Gastrocnemius medialis (tissue), 4 donors: ENCODE measurements around the gene PRKCD. TPM values are rescaled to one million over a fixed set of nuclear protein-coding genes. Genes with fewer than 3 reads are reported as not detected.

ENCODE experiments used
- ATAC-seq, 2 donors: fragments of 150-250 bp; one replicate each; pipeline ENCODE4 v1.9.1; 2016
- DNase-seq, 2 donors: peaks; one replicate each; pipeline ENCODE4 v3.0.0-alpha.2; 2019
- H3K27ac ChIP-seq, 4 donors: fragments of 200-600 bp; sonication (generic); 1 replicate in 1 of 4; 2 replicates in 3 of 4; pipeline ENCODE4 v1.5.1; 2016 to 2018; ENCODE audit warnings: mild to moderate bottlenecking in 2 of 4, moderate library complexity in 1 of 4
- H3K27me3 ChIP-seq, 3 donors: fragments of 200-600 bp; sonication (generic) in 2 of 3; 1 replicate in 1 of 3; 2 replicates in 2 of 3; pipeline versions ENCODE4 v1.5.1 to v1.6.0; 2016 to 2019; ENCODE audit warnings: mild to moderate bottlenecking in 1 of 3, moderate library complexity in 1 of 3
- H3K36me3 ChIP-seq, 2 donors: fragments of 200-600 bp; sonication (generic) in 1 of 2; one replicate each; pipeline ENCODE4 v1.5.1; 2017 to 2018
- H3K4me1 ChIP-seq, 2 donors: fragments of 200-600 bp; sonication (generic) in 1 of 2; one replicate each; pipeline ENCODE4 v1.5.1; 2016 to 2017; ENCODE audit warnings: mild to moderate bottlenecking in 2 of 2
- H3K4me3 ChIP-seq, 4 donors: fragments of 200-600 bp; sonication (generic) in 3 of 4; 1 replicate in 1 of 4; 2 replicates in 3 of 4; pipeline ENCODE4 v1.5.1; 2016 to 2019; ENCODE audit warnings: mild to moderate bottlenecking in 2 of 4
- H3K9me3 ChIP-seq, 3 donors: fragments of 200-600 bp; sonication (generic) in 2 of 3; 1 replicate in 1 of 3; 2 replicates in 2 of 3; pipeline ENCODE4 v1.5.1; 2016 to 2019
- CTCF ChIP-seq, 5 experiments: fragments of 450-650 bp in 3 of 5; fragments of 200-600 bp in 2 of 5; sonication (generic) in 2 of 5; IDR thresholded peaks in 4 of 5; conservative IDR thresholded peaks in 1 of 5; 1 replicate in 4 of 5; 2 replicates in 1 of 5; pipeline ENCODE4 v1.5.1; 2016 to 2019; ENCODE audit warnings: antibody characterized with exemption in 5 of 5, mild to moderate bottlenecking in 3 of 5, moderate library complexity in 3 of 5
- POLR2A ChIP-seq, 2 donors: fragments of 450-650 bp; IDR thresholded peaks; one replicate each; pipeline ENCODE4 v1.6.1; 2017; ENCODE audit warnings: antibody characterized with exemption in 2 of 2, mild to moderate bottlenecking in 2 of 2, moderate library complexity in 2 of 2
- in situ Hi-C, 4 donors: fragments of 200-750 bp; cut with MboI; loops; one replicate each; pipeline versions ENCODE4 v1.15.0 to v1.8.0; 2017; ENCODE audit warnings: low sequenced_read_pairs in 4 of 4
- intact Hi-C: fragments of 100-400 bp; cut with DNase I; formaldehyde crosslinking; loops from one replicate; pipeline ENCODE4 v1.15.1; 2023; ENCODE audit warnings: low total_unique reads
- total RNA-seq, 4 donors: library from RNA; depleted of rRNA; stranded (reverse); fragments of >200 nt; gene quantifications; one replicate each; pipeline versions ENCODE4 v1.1.0 to v1.2.3, GENCODE V29; 2016

PRKCD gene
- total RNA-seq, 4 donors from 2014 or later, result 2.1 to 5.9 (median 3.4) TPM

GRCh38 chr3:53137221-53137620 lies 23.8 kb upstream of the PRKCD start:
- Histone ChIP-seq H3K9me3 (no peaks in the 10 kb centered on the region), H3K27me3 (no peaks in the 10 kb centered on the region), H3K27ac (no peak overlapping the region), H3K4me1 (peaks cover 3 to 12% of the 10 kb centered on the region in 2 donors), H3K36me3 (no peaks in the 10 kb centered on the region), H3K4me3 (no peak overlapping the region)
- DNase-seq (no peak), ATAC-seq (no peak)
- in situ Hi-C loops, result no loop called here
- intact Hi-C loops, result no loop called here
- TF ChIP-seq CTCF (IDR thresholded peaks at IDR 0.05 in 4 of 5, conservative IDR thresholded peaks at IDR 0.05 in 1 of 5) (no peak), POLR2A (IDR thresholded peaks at IDR 0.05) (no peak)

GRCh38 chr3:53137835-53138446 lies 23.1 kb upstream of the PRKCD start:
- no peak overlapping the region for H3K27ac ChIP-seq
- H3K9me3 ChIP-seq, result no peaks in the 10 kb centered on the region
- ATAC-seq (no peak), DNase-seq (no peak)
- TF ChIP-seq CTCF (IDR thresholded peaks at IDR 0.05 in 4 of 5, conservative IDR thresholded peaks at IDR 0.05 in 1 of 5) (no peak), POLR2A (IDR thresholded peaks at IDR 0.05) (no peak)
- peaks cover 0 to 8% of the 10 kb centered on the region in 2 donors for H3K4me1 ChIP-seq
- in situ Hi-C loops (no loop called here), intact Hi-C loops (no loop called here)
- H3K4me3 ChIP-seq, result no peak overlapping the region
- H3K27me3 ChIP-seq, result no peaks in the 10 kb centered on the region
- no peaks in the 10 kb centered on the region for H3K36me3 ChIP-seq

- in situ Hi-C loops, result no loop called here
- Histone ChIP-seq H3K4me1 (no peaks in the 10 kb centered on the region), H3K36me3 (no peaks in the 10 kb centered on the region), H3K27ac (no peak overlapping the region), H3K27me3 (no peaks in the 10 kb centered on the region), H3K9me3 (no peaks in the 10 kb centered on the region), H3K4me3 (no peak overlapping the region)
- TF ChIP-seq POLR2A (IDR thresholded peaks at IDR 0.05) (no peak), CTCF (IDR thresholded peaks at IDR 0.05 in 4 of 5, conservative IDR thresholded peaks at IDR 0.05 in 1 of 5) (no peak)
- intact Hi-C loops, result no loop called here
- ATAC-seq (no peak), DNase-seq (no peak)
Measured at GRCh38 chr3:53139906-53140846, 20.8 kb upstream of the PRKCD start.

- H3K4me3 ChIP-seq, result no peak overlapping the region
- intact Hi-C loops, result no loop called here
- H3K27me3 ChIP-seq, result no peaks in the 10 kb centered on the region
- no peaks in the 10 kb centered on the region for H3K9me3 ChIP-seq
- TF ChIP-seq POLR2A (IDR thresholded peaks at IDR 0.05), result no peak
- TF ChIP-seq CTCF (IDR thresholded peaks at IDR 0.05 in 4 of 5, conservative IDR thresholded peaks at IDR 0.05 in 1 of 5), result no peak
- in situ Hi-C loops, result no loop called here
- H3K36me3 ChIP-seq, result no peaks in the 10 kb centered on the region
- no peak overlapping the region for H3K27ac ChIP-seq
- DNase-seq (no peak), ATAC-seq (no peak)
- H3K4me1 ChIP-seq, result no peaks in the 10 kb centered on the region
Measured at GRCh38 chr3:53140847-53141845, 19.9 kb upstream of the PRKCD start.
